HCEC 1CT (cell line): ENCODE measurements around the gene SMIM32.
A peak's percentile ranks its signal among the peaks of the same experiment; 100 is the strongest.

ENCODE experiments used
- DNase-seq: peaks from one replicate; pipeline ENCODE4 v3.0.0-alpha.2; 2017

The SMIM32 gene

DNA sequence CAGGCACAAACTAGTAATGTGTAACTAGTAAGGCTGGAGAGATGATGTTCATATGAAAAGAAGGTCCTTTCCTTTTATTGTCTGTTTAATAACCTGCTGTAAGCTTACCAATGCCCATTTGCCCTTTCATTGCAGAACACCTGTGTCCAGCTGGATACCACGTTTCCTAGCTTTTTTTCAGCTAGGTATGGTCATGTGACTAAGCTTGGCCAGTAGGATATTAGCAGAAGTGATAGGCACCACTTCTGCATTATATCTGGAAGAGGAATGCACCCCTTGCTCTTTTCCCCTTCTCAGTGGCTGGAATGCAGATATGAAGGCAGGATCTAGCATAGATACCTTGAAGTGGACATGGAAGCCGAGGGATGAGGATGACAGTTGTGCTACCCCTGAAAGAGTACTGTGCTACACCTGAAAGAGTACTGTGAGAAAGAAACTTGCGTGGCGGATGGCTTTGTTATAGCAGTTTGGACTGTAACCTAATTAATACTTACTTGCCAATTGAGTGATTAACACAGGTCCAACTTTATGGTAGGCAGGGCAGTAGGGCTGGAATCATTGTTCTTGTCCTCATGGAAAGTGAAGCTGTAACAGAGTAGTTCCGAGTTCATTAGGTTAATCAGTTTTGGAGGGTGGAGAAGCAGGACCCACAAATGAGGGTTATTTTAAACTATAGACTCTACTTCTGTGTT, 6.8 kb downstream of the SMIM32 start:
- DNase-seq, result no peak

- no peak for DNase-seq
Observed at GRCh38 chr5:136182618-136183017, 10.3 kb downstream of the SMIM32 start.

GRCh38 chr5:136174021-136174659, 18.8 kb downstream of the SMIM32 start:
- DNase-seq, result peak; percentile 52

- DNase-seq, result no peak
Observed at GRCh38 chr5:136169218-136169617, 23.7 kb downstream of the SMIM32 start.

GRCh38 chr5:136166909-136167308, 26.1 kb downstream of the SMIM32 start:
- DNase-seq, result no peak

- DNase-seq, result no peak
Observed at GRCh38 chr5:136164226-136164625, 28.7 kb downstream of the SMIM32 start.

DNA sequence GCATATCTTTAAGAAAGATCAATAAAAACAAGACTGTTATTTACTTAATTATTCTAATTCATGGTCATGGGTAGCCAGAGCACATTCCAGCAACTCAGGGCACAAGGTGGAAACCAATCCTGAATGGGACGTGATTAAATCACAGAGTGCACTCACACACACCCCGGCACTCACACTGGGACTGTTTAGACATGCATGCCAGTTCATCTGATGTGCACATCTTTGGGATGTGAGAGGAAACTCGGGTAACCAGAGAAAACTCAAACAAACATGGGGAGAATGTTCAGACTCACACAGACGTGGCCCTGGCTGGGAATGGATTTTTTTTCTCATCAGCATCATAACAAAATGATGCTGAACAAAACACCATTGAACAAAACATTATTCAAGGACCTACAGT, 31.0 kb downstream of the SMIM32 start:
- DNase-seq, result no peak

DNA sequence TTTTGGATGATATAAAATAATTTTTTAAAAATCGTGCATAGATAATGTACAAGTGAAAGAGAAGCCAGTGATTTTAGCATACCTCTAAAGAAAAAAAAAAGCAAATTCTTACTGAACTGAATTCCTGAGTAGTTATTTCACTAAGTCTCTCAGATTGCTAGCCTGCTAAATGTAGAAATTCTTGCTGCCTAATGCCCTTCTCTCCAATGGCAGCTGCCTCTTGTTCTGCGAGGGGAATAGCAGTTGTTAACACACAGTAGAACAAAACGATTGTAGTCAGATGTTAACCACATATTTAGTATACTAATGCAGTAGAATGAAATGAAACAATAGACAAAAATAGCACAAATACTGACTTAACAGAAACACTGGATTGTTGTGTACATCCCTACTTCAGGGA, 33.5 kb downstream of the SMIM32 start:
- no peak for DNase-seq

DNA sequence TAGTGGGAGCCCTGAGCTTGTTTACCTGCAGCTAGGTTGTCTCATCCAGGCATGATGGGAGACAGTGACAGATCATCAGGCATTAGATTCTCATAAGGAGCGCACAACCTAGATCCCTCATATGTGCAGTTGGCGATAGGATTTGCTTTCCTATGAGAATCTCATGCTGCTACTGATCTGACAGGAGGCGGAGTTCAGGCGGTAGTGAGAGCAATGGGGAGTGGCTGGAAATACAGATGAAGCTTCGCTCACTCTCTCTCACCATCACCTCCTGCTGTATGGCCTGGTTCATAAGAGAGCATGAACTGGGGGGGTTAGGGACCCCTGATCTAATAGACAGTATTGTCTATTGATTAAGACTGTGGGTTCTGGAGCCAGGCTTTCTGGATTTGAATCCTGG, 35.4 kb downstream of the SMIM32 start:
- DNase-seq, result no peak

- peak; percentile 20 for DNase-seq
Observed at GRCh38 chr5:136155761-136156160, 37.2 kb downstream of the SMIM32 start.

- DNase-seq, result no peak
Observed at GRCh38 chr5:136155078-136155477, 37.9 kb downstream of the SMIM32 start.

DNA sequence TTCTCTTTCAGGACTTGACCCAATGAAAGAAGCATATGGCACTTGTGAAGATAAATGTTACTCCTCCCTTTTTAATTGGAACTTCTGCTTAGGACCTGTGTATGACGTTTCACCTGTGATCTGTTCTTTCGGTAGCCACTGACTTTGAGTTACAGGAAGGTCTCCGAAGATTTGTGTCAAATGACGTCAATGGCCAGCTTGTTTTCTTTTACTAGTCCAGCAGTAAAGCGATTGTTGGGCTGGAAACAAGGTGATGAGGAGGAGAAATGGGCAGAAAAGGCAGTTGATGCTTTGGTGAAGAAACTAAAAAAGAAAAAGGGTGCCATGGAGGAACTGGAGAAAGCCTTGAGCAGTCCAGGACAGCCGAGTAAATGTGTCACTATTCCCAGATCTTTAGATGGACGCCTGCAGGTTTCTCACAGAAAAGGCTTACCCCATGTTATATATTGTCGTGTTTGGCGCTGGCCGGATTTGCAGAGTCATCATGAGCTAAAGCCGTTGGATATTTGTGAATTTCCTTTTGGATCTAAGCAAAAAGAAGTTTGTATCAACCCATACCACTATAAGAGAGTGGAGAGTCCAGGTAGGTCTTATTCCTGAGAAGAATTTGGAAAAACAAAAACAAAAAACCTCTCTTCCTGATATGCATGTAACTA, 39.3 kb downstream of the SMIM32 start:
- DNase-seq, result no peak

GRCh38 chr5:136149891-136150290, 43.1 kb downstream of the SMIM32 start:
- DNase-seq, result no peak

DNA sequence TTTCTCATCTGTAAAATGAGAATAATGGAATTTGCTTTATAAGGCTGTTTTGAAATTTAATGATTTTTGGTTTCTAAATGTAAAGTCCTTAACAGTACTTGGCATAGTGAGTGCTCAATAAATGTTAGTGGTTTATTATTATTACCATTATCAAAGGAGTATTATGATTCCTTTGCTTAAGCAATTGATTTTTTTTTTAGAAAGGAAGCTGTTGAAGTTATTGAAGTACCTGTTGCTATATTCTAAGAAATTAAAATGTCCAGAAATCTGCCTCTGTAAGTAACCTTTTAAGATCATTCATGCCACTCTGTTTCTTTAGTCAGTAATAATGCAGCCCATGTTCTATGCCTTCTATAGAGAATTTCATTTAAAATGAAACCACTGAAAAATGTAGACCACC, 45.3 kb downstream of the SMIM32 start:
- DNase-seq, result no peak

DNA sequence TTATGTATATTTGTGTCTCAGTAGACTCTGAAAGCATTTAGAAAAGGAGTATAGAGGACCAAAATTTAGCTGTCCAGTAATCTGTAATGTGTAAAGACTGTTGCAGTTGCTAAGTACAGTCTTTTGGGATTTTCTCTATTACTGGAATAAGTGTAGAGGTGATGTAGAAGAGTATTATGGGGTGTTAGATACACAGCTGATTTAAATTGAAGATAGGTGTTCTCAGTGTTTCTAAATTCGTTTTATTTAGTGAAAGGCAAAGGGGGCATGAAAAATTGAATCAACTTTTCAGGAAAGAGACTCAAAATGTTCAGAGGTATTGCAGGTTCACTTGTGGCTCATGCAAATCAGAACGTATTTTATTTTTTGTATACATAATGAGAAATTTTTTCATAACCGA, 46.8 kb downstream of the SMIM32 start:
- DNase-seq, result no peak

DNA sequence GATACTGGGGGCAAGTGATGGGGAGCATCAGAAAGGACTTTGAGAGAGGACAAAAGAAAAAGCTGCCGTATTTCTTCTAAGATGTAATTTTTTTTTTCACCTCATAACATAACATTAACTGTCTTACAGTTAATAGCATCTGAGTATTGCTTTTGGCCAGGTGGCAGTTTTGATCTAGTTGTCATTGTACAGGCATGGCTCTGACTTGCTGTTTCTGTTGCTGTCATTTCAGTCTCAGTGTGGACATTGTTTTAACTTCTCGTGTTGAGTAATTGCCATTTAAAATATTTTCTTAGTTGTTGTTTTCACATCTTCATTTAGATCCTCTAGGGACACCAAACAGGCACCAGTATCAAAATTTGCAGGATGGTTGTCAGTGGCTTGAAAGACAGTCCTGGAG, 47.9 kb downstream of the SMIM32 start:
- DNase-seq, result no peak

GRCh38 chr5:136143763-136144162, 49.2 kb downstream of the SMIM32 start:
- no peak for DNase-seq

- no peak for DNase-seq
Observed at GRCh38 chr5:136143312-136143711, 49.6 kb downstream of the SMIM32 start.

GRCh38 chr5:136141561-136141960, 51.4 kb downstream of the SMIM32 start:
- DNase-seq, result no peak
